Right atrium auricular region (tissue), 2 donors: ENCODE data around the gene PSKH1. TPM values are rescaled to one million over a fixed set of nuclear protein-coding genes. Genes with fewer than 3 reads are reported as not detected.
A peak's percentile ranks its signal among the peaks of the same experiment; 100 is the strongest.

Source experiments
- DNase-seq: peaks from one replicate; pipeline ENCODE4 v3.0.0-alpha.2; 2019; ENCODE audit warnings: low spot score
- H3K27ac ChIP-seq, 2 donors: fragments of 200-600 bp; sonication (generic); 1 replicate in 1 of 2; 2 replicates in 1 of 2; pipeline ENCODE4 v1.5.1; 2016 to 2019
- H3K27me3 ChIP-seq, 2 donors: fragments of 200-600 bp; sonication (generic); one replicate each; pipeline versions ENCODE4 v1.5.1 to v1.6.0; 2017 to 2019
- H3K36me3 ChIP-seq: fragments of 200-600 bp; sonication (generic); one replicate; pipeline ENCODE4 v1.5.1; 2016
- H3K4me1 ChIP-seq, 2 donors: fragments of 200-600 bp; sonication (generic); one replicate each; pipeline versions ENCODE4 v1.5.1 to v1.6.0; 2017 to 2019
- H3K4me3 ChIP-seq, 2 donors: fragments of 200-600 bp; sonication (generic); 1 replicate in 1 of 2; 2 replicates in 1 of 2; pipeline ENCODE4 v1.5.1; 2017 to 2019; ENCODE audit warnings: mild to moderate bottlenecking in 1 of 2, moderate library complexity in 1 of 2
- H3K9me3 ChIP-seq, 2 donors: fragments of 200-600 bp; sonication (generic); one replicate each; pipeline ENCODE4 v1.5.1; 2019
- total RNA-seq, 2 donors: library from RNA; depleted of rRNA; stranded (reverse); fragments of >200 nt; gene quantifications; one replicate each; pipeline ENCODE4 v1.1.0, GENCODE V29; 2016
- TF ChIP-seq, protein P1 (sequence below), 2 donors: fragments of 200-600 bp; sonication (generic); IDR thresholded peaks; one replicate each; pipeline ENCODE4 v1.5.1; 2019; ENCODE audit warnings: antibody characterized with exemption in 2 of 2

PSKH1 gene
- total RNA-seq, 2 donors from 2014 or later: 18.4 to 23.2 TPM

DNA sequence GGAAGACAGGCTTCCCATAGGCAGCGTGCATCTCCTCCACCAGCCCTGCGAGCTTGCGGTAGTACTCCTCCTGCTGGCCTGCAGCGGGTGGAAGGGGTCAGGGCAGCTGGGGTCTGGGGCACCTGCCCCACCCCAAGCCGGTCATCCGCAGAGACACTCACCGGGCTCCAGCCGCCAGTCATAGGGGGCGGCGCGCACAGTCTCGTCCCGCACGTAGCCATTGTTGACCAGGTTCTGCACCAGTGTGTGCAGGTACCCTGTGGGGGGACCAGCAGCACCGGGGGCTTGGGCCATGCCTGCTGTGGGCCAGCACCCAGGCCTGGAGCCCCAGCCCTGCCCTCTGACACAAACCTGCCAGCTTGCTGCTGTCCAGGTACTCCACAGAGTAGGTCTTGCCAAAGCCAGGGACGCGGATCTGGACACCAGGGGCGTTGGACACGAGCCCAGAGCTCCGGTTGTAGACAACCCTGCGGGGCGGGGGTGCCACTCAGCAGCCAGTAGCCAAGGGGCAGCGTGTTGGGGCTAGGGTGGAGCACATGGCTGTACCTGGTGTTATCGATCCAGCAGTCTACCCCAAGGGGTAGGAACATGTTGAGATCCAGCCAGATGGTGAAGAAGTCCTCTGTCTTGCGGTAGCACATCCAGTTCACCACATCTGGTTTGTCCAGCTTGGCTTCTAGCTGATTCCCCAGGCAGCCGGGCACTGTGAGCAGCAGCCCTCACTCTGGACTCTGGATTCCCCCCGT, 49.6 kb downstream of the PSKH1 start:
- Histone ChIP-seq H3K9me3 (no peaks in the 10 kb centered on the region), H3K27me3 (no peaks in the 10 kb centered on the region), H3K36me3 (peaks cover 78% of the 10 kb centered on the region), H3K27ac (peak overlapping the region; percentile 7 to 67), H3K4me3 (no peak overlapping the region), H3K4me1 (peaks cover 0 to 54% of the 10 kb centered on the region in 2 donors)
- no peak for DNase-seq
- TF ChIP-seq, protein P1, sequence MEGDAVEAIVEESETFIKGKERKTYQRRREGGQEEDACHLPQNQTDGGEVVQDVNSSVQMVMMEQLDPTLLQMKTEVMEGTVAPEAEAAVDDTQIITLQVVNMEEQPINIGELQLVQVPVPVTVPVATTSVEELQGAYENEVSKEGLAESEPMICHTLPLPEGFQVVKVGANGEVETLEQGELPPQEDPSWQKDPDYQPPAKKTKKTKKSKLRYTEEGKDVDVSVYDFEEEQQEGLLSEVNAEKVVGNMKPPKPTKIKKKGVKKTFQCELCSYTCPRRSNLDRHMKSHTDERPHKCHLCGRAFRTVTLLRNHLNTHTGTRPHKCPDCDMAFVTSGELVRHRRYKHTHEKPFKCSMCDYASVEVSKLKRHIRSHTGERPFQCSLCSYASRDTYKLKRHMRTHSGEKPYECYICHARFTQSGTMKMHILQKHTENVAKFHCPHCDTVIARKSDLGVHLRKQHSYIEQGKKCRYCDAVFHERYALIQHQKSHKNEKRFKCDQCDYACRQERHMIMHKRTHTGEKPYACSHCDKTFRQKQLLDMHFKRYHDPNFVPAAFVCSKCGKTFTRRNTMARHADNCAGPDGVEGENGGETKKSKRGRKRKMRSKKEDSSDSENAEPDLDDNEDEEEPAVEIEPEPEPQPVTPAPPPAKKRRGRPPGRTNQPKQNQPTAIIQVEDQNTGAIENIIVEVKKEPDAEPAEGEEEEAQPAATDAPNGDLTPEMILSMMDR (IDR thresholded peaks at IDR 0.05): no peak

DNA sequence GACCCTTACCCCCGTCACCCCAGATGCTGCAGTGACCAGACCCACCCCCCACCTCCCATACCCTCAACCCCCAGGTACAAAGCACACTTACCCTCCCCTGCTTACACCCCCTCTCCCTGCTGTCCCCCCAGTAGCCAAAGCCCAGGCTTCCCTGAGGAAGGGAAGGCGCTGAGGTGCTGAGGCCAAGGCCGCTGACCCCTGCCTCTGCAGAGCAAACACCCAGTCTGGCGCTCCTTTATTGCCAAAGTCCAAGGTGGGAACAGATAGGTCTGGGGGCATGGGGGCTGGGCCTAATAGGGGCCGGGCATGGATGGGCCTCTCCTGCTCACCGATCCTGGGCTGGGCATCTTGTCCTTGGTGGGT, 50.2 kb downstream of the PSKH1 start:
- H3K27me3 ChIP-seq: no peaks in the 10 kb centered on the region
- TF ChIP-seq, protein P1 (IDR thresholded peaks at IDR 0.05): no peak
- H3K4me1 ChIP-seq: peaks cover 0 to 54% of the 10 kb centered on the region in 2 donors
- H3K36me3 ChIP-seq: peaks cover 83% of the 10 kb centered on the region
- peak overlapping the region; percentile 67 to 73 for H3K27ac ChIP-seq
- H3K9me3 ChIP-seq: no peaks in the 10 kb centered on the region
- DNase-seq: no peak
- H3K4me3 ChIP-seq: no peak overlapping the region

DNA sequence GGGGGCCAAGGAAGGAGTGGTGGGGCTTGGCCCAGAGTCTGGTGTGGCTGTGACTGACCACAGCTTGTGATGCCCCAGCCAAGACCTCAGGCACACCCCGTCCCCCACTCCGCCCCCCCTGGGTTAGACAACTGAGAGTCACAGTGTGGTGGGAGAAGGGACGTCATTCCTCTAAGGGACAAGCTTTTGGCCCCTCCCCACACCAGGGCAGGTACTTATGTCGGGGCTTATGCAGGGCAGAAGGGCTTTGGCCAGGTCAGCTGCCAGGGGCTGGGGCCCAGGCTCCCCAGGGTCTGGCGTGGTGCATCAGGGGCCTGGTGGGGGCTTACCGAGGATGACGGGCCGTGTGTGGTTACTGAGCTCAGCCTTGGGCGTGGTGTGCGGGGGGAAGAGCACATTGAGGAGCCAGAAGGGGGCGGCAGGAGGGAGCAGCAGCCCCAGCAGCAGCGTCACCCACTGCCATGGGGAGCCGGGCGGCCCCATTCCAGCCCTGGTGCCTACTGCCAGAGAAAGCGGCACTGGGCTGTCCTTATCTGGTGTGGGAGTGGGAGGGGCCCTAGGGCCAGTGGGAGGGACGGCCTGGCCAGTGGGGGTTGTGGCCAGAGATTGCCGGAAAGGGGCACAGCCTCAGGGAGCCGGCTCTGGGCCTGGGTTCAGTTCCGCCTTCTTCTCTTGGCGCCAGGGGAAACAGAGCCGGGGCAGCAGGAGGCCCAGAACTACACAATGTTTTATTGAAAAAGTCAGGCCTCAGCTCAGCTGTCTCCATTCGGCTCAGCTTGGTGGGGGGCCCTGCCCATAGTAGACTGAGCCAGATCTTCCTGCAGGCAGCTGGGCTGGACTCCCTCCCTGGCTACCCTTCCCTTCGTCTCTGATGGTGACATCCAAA, 50.8 kb downstream of the PSKH1 start, which contains the start of gene LCAT:
LCAT (minus strand) TSS at position 502 of the 886 bp plus-strand sequence; CDS start at position 483, 19 bp downstream.
- TF ChIP-seq, protein P1 (IDR thresholded peaks at IDR 0.05): no peak
- Histone ChIP-seq H3K27me3 (no peaks in the 10 kb centered on the region), H3K4me1 (peaks cover 0 to 54% of the 10 kb centered on the region in 2 donors), H3K4me3 (no peak within 1 kb of the TSS), H3K36me3 (peaks cover 90% of the 10 kb centered on the region), H3K27ac (peak within 1 kb of the TSS; percentile 67 to 73), H3K9me3 (no peaks in the 10 kb centered on the region)
- peak; percentile 79 for DNase-seq

DNA sequence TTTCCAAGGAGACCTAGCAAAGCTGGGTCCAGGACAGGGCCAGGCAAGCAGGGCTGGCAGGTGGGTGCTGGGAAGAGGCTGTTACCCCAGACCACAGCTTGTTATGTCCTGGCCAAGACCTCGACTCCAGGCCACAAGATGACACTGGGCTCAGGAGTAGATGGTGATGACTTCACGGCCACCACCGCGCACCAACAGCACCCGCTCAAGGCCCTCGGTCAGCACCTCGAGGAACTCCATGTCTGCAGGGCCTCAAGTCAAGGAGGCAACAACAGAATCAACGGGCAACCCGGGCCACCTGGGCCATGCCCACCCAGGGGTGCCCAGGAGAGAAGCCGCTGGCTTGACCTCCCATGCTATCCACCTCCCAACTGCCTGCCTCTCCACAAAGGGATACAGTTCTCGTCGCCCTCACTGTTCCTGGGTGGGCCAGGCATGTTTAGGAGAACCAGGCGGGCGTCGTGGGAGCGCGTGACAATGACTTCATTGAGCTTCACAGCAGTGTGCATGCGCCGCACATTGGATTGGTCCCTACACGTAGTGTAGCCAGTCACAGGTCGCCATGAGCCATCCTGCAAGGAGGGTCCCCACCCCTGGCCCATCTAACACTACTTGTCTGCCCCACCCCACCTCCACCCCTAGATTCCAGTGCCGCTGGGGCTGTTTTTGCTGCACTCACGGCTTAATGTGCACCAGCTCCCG, 51.8 kb downstream of the PSKH1 start:
- Histone ChIP-seq H3K4me1 (peaks cover 0 to 54% of the 10 kb centered on the region in 2 donors), H3K9me3 (no peaks in the 10 kb centered on the region), H3K4me3 (no peak overlapping the region), H3K27ac (peak overlapping the region; percentile 67 to 73), H3K27me3 (no peaks in the 10 kb centered on the region), H3K36me3 (peaks cover 90% of the 10 kb centered on the region)
- TF ChIP-seq, protein P1 (IDR thresholded peaks at IDR 0.05): no peak
- no peak for DNase-seq

DNA sequence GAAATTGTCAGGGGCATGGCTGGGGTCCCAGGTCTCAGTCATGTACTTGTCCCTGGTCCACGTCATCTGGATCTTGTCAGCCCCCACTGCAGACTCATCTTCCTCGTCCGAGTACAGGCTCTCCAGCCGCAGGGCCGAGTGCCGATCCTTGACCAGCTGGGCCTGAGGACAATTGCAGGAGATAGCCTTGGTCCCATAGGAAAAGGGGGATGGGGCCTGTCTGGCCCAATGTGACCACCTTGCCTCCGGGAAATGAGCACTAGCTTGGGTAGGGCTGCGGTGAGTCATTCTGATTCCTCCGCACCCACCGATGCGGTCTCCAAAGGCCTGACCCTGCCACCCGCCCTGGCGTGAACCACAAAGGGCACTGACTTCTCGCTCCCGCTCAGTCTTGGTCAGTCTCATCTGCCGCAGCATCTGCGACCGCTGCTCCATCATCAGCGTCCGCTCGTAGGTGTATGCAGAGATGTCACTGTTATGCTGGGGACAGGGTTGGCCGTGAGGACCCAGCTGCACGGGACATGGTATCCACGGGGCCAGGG, 52.4 kb downstream of the PSKH1 start:
- Histone ChIP-seq H3K4me1 (peaks cover 0 to 54% of the 10 kb centered on the region in 2 donors), H3K27ac (peak overlapping the region in 1 of 2 donors; percentile 67)
- DNase-seq: no peak

More for the DNA sequence above, 52.4 kb downstream of the PSKH1 start:
- TF ChIP-seq, protein P1 (IDR thresholded peaks at IDR 0.05): no peak
- Histone ChIP-seq H3K27me3 (no peaks in the 10 kb centered on the region), H3K36me3 (peaks cover 90% of the 10 kb centered on the region), H3K4me3 (no peak overlapping the region), H3K9me3 (no peaks in the 10 kb centered on the region)
